ENCODE data around the gene DNAH12. TPM values are rescaled to one million over a fixed set of nuclear protein-coding genes. Genes with fewer than 3 reads are reported as not detected.
"Not testable (repeated sequence)": the region's sequence is repeated elsewhere in the genome, so short reads cannot be mapped to it uniquely, and the experiment has no call there.

Gene DNAH12
- total RNA-seq, 4 donors from 2014 or later: 0.27 TPM; not detected in 3

- TF ChIP-seq POLR2A (IDR thresholded peaks at IDR 0.05) (no peak), EP300 (IDR thresholded peaks at IDR 0.05) (no peak), POLR2AphosphoS5 (IDR thresholded peaks at IDR 0.05) (no peak), CTCF (IDR thresholded peaks at IDR 0.05) (no peak)
- H3K27ac ChIP-seq: no peak overlapping the region
- WGBS, 2 donors (ENCODE audit: low coverage in 1 of 2): 53 to 64% methylated on average over 3 to 4 of the region's 4 CpGs
- H3K4me1 ChIP-seq: no peaks in the 10 kb centered on the region
- ATAC-seq: no peak
- H3K4me3 ChIP-seq: no peak overlapping the region
- H3K27me3 ChIP-seq: no peaks in the 10 kb centered on the region
- no peaks in the 10 kb centered on the region for H3K9me3 ChIP-seq
- H3K36me3 ChIP-seq: no peaks in the 10 kb centered on the region
Measured at GRCh38 chr3:57464801-57465200, 79.3 kb downstream of the DNAH12 start.

DNA sequence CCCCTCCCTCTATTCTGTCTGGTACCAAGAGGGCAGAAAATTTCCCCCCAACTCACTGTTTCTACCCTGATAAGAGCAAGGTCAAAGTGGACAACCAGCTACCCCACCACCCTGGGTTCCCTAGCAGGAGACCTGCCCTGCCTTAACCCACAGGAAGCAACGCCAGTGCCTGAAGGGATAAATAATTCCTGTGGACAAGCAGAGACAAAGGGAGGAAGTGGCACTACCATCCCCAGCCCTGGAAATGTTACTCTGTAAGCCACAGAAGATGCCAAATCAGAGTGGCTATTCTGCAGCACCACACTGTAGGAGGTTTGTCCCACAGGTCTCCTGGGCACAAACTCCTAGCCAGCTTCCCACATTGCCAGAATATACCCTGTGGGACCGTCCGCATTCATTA is 80.1 kb downstream of the DNAH12 start:
- WGBS, 2 donors (ENCODE audit: low coverage in 1 of 2): 75 to 80% methylated on average over 1 to 3 of the region's 3 CpGs
- Histone ChIP-seq H3K36me3 (no peaks in the 10 kb centered on the region), H3K4me1 (no peaks in the 10 kb centered on the region), H3K27ac (no peak overlapping the region), H3K9me3 (no peaks in the 10 kb centered on the region), H3K4me3 (no peak overlapping the region), H3K27me3 (no peaks in the 10 kb centered on the region)
- ATAC-seq: no peak
- TF ChIP-seq EP300 (IDR thresholded peaks at IDR 0.05): no peak
- no peak for TF ChIP-seq CTCF (IDR thresholded peaks at IDR 0.05)
- no peak for TF ChIP-seq POLR2A (IDR thresholded peaks at IDR 0.05)
- no peak for TF ChIP-seq POLR2AphosphoS5 (IDR thresholded peaks at IDR 0.05)

DNA sequence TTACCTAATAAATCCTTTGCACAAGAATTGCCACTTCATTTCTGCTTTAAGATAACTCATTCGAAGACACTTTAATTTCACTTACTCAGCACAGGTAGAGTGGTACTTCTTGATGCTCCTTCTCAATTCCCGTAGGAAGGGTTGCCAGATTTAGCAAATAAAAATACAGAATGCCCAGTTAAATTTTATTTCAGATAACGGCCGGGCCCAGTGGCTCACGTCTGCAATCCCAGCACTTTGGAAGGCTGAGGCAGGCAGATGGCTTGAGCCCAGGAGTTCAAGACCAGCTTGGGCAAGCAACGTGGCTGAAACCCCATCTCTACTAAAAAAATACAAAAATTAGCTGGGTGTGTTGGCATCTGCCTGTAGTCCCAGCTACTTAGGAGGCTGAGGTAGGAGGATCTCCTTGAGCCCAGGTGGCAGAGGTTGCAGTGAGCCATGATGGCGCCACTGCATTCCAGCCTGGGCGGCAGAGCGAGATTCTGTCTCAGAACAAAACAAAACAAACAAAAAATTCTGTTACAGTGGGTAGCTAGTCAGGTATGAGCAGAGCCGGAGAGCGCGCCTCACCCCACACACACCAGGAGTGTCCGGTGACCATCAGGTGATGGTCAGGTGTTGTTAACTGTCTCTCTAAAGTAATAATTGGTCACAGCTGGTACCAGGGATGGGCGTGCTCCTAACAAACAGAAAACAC is 92.8 kb downstream of the DNAH12 start:
- no peak for ATAC-seq
- WGBS, 2 donors (ENCODE audit: low coverage in 1 of 2): 63 to 80% methylated on average over 4 of the region's 14 CpGs
- H3K36me3 ChIP-seq: no peaks in the 10 kb centered on the region
- H3K27ac ChIP-seq: no peak overlapping the region
- no peaks in the 10 kb centered on the region for H3K27me3 ChIP-seq
- H3K4me3 ChIP-seq: no peak overlapping the region
- no peaks in the 10 kb centered on the region for H3K4me1 ChIP-seq
- H3K9me3 ChIP-seq: no peaks in the 10 kb centered on the region
- TF ChIP-seq POLR2A (IDR thresholded peaks at IDR 0.05) (no peak), POLR2AphosphoS5 (IDR thresholded peaks at IDR 0.05) (no peak), EP300 (IDR thresholded peaks at IDR 0.05) (no peak), CTCF (IDR thresholded peaks at IDR 0.05) (no peak)

GRCh38 chr3:57449276-57449847 is 94.8 kb downstream of the DNAH12 start:
- H3K9me3 ChIP-seq, ATAC-seq, H3K27ac ChIP-seq, H3K4me3 ChIP-seq, H3K27me3 ChIP-seq, H3K4me1 ChIP-seq, H3K36me3 ChIP-seq: not testable (repeated sequence)
- no CpG with 5 or more reads among the region's 33 CpGs for WGBS, 2 donors (ENCODE audit: low coverage in 1 of 2)

GRCh38 chr3:57448489-57448888 is 95.7 kb downstream of the DNAH12 start:
- H3K4me1 ChIP-seq, H3K27me3 ChIP-seq, H3K4me3 ChIP-seq, H3K9me3 ChIP-seq, ATAC-seq, H3K36me3 ChIP-seq, H3K27ac ChIP-seq: not testable (repeated sequence)
- WGBS, 2 donors (ENCODE audit: low coverage in 1 of 2): 40 to 70% methylated on average over 1 to 2 of the region's 5 CpGs

GRCh38 chr3:57446318-57446841 is 97.8 kb downstream of the DNAH12 start:
- Histone ChIP-seq H3K36me3 (no peaks in the 10 kb centered on the region), H3K27me3 (no peaks in the 10 kb centered on the region), H3K4me3 (no peak overlapping the region), H3K4me1 (no peaks in the 10 kb centered on the region), H3K27ac (no peak overlapping the region), H3K9me3 (no peaks in the 10 kb centered on the region)
- 9 to 45% methylated on average over 1 of the region's 1 CpG for WGBS, 2 donors (ENCODE audit: low coverage in 1 of 2)
- no peak for TF ChIP-seq POLR2AphosphoS5 (IDR thresholded peaks at IDR 0.05)
- no peak for TF ChIP-seq POLR2A (IDR thresholded peaks at IDR 0.05)
- TF ChIP-seq EP300 (IDR thresholded peaks at IDR 0.05): no peak
- no peak for TF ChIP-seq CTCF (IDR thresholded peaks at IDR 0.05)
- ATAC-seq: no peak

Data from gastroesophageal sphincter (tissue), 4 donors.